Aorta (tissue), 5 donors: ENCODE results near the gene CDCA5. TPM values are rescaled to one million over a fixed set of nuclear protein-coding genes. Genes with fewer than 3 reads are reported as not detected.

Experiments
- ATAC-seq: fragments of 200-7000 bp; cut with Tn5 transposase; one replicate; pipeline ENCODE4 v1.9.1; 2022; ENCODE audit warnings: moderate library complexity; ENCODE audit not compliant: low FRiP score
- DNase-seq, 2 donors: peaks; one replicate each; pipeline ENCODE4 v3.0.0-alpha.2; 2020
- H3K27ac ChIP-seq, 2 donors: one replicate each; pipeline ENCODE4 v1.5.1; 2013; ENCODE audit warnings: low read length in 2 of 2, mild to moderate bottlenecking in 2 of 2, moderate library complexity in 2 of 2, control low read depth in 1 of 2, inconsistent platforms in 1 of 2, low read depth in 1 of 2
- H3K27me3 ChIP-seq, 2 donors: one replicate each; pipeline ENCODE4 v1.6.1; 2013; ENCODE audit warnings: control low read depth in 1 of 2, low read length in 1 of 2, mild to moderate bottlenecking in 1 of 2, moderate library complexity in 1 of 2; ENCODE audit not compliant: insufficient read depth in 2 of 2, control insufficient read depth in 1 of 2
- H3K36me3 ChIP-seq, 2 donors: one replicate each; pipeline ENCODE4 v1.6.1; 2013; ENCODE audit warnings: control low read depth in 1 of 2, low read length in 1 of 2, mild to moderate bottlenecking in 1 of 2; ENCODE audit not compliant: insufficient read depth in 2 of 2, control insufficient read depth in 1 of 2
- H3K4me1 ChIP-seq, 2 donors: one replicate each; pipeline ENCODE4 v1.6.1; 2013; ENCODE audit warnings: low read length in 2 of 2, control low read depth in 1 of 2, mild to moderate bottlenecking in 1 of 2, moderate library complexity in 1 of 2; ENCODE audit not compliant: insufficient read depth in 2 of 2, control insufficient read depth in 1 of 2
- H3K4me3 ChIP-seq, 2 donors: one replicate each; pipeline ENCODE4 v1.5.1; 2013; ENCODE audit warnings: low read length in 2 of 2, control low read depth in 1 of 2, mild to moderate bottlenecking in 1 of 2
- H3K9me3 ChIP-seq: one replicate; pipeline ENCODE4 v1.6.1; 2013; ENCODE audit warnings: mild to moderate bottlenecking, low read length; ENCODE audit not compliant: control insufficient read depth
- WGBS, 2 donors: extraction: QIAGEN DNeasy Blood & Tissue Kit; methylation state at CpG; one replicate each; pipeline ENCODE4 v1.1.7; 2013; 5-methylcytosine and 5-hydroxymethylcytosine counted together
- intact Hi-C, 2 donors: fragments of 100-400 bp; cut with DNase I; formaldehyde crosslinking; loops; one replicate each; pipeline versions ENCODE4 v1.14.2 to v1.15.0; 2022
- polyA plus RNA-seq, 2 donors: library from polyadenylated mRNA; stranded (reverse); fragments of 200-250 nt; gene quantifications; one replicate each; pipeline ENCODE4 v1.2.3, GENCODE V29; 2013
- total RNA-seq, 2 donors: library from RNA; stranded (reverse); fragmentation: NEBNext Ultra II Directional; extraction: Animal tissue kit (Norgen Biotek cat#: 25700); gene quantifications; one replicate each; pipeline ENCODE4 v1.2.1, GENCODE V29; 2021
- donor health status: healthy with polysubstance abuse.
- donor health status: Bipolar disorder and iron deficiency.
- donor health status: DM: no; HTN: no; CAD: no.
- donor health status: DM: no; HTN: no; CAD: no.
- donor health status: DM: yes; HTN: yes; CAD: no.

The CDCA5 gene
- total and polyA plus RNA-seq, 4 donors = 0.81 to 2.5 (median 1.0) TPM

DNA sequence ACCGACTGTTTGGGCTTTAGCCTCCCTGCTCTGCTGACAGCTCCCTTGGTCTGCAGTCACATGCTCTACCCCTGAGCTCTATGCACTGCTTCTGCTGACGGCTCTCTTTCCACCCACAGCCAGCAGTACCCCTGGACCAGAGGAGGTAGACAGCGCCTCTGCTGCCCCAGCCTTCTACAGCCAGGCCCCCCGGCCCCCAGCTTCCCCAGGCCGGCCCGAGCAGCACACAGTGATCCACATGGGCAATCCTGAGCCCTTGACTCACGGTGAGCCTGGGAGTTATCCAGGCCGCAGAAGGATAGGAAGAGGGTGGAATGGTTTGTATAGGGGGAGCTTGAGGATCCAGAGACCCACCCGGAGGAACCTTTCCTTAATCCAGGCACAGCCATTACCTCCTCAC lies 3.0 kb upstream of the CDCA5 start:
- Histone ChIP-seq H3K27me3 (no peaks in the 10 kb centered on the region), H3K36me3 (no peaks in the 10 kb centered on the region), H3K27ac (no peak overlapping the region), H3K4me3 (no peak overlapping the region), H3K9me3 (no peaks in the 10 kb centered on the region), H3K4me1 (no peaks in the 10 kb centered on the region)
- DNase-seq (no peak), ATAC-seq (no peak)
- intact Hi-C loops = loop anchor here in 1 of 2 donors (10.0 kb wide), 1 partner anchor 62 kb away; the partner anchor contains the start of gene SNX15
- WGBS, 2 donors = 88 to 94% methylated on average over 9 of the region's 9 CpGs

DNA sequence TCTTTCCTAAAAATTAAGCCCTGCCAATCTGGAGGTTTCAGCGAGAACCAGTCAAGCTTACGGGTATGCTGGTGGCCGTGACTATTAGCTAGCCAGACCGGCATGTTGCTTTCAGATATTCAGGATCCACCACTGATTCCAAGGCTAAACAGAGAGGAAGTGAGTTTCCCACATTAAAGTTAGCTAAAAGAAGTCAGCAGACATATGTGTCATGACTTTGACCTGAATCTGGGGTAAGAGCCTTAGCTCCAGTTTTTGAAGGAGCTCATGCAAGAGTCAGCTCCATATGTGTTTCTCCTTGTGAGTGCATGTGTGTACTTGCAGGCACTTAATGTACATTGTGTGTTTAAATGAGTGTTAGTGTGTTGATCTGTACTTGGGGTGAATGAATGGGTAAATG lies 1.6 kb upstream of the CDCA5 start:
- H3K4me1 ChIP-seq = no peaks in the 10 kb centered on the region
- 84 to 86% methylated on average over 4 of the region's 4 CpGs for WGBS, 2 donors
- intact Hi-C loops = loop anchor here in 1 of 2 donors (10.0 kb wide), 1 partner anchor 61 kb away; the partner anchor contains the start of gene SNX15
- no peaks in the 10 kb centered on the region for H3K27me3 ChIP-seq
- H3K27ac ChIP-seq = no peak overlapping the region
- no peak overlapping the region for H3K4me3 ChIP-seq
- no peaks in the 10 kb centered on the region for H3K9me3 ChIP-seq
- ATAC-seq (no peak), DNase-seq (no peak)
- H3K36me3 ChIP-seq = no peaks in the 10 kb centered on the region

GRCh38 chr11:65084598-65085375 lies 947 bp upstream of the CDCA5 start:
- Histone ChIP-seq H3K4me3 (peak overlapping the region; percentile 79 to 83), H3K36me3 (no peaks in the 10 kb centered on the region), H3K27me3 (no peaks in the 10 kb centered on the region), H3K4me1 (no peaks in the 10 kb centered on the region), H3K9me3 (no peaks in the 10 kb centered on the region), H3K27ac (peak overlapping the region in 1 of 2 donors; percentile 9)
- DNase-seq (no peak), ATAC-seq (no peak)
- 37 to 41% methylated on average over 23 of the region's 23 CpGs for WGBS, 2 donors
- intact Hi-C loops = loop anchor here (5.0 to 10.0 kb wide), 2 partner anchors 38 to 60 kb away; partner anchors contain the start of genes FAU (in 1 of the 2), MRPL49 (in 1 of the 2) and SNX15 (in 1 of the 2)

DNA sequence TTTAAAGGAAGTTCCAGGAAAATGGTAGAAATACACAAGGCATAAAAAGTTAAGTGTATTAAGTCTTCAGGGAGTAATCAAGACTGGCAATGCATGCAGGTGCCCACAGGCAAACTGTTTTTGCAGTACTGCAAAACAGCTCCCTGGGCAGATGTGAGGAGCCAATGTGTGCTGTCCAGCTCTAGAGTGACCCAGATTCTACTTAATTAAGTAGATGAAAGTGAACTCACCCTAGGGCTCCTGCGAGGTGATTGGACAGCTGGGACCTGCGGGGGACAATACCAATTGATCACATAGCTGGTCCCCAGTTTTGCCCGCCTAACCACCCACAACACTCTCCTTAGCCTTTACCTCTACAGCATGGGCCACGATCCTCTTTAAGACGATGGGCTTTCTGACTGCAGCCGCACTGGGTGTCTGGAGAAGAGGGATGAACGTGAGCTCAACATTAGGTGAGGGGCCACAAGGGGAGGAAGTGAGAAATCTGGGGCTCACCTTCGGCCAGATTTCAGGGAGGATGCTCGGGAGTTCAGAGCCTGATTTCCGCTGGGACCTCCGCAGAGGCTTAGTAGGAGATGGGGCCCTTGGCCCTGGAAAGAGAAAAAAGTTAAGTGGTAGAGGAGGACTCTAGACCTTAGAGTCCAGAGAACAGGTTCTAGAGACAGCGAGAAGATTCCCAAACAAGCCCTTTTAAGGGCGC lies 556 bp downstream of the CDCA5 start:
- 3 to 4% methylated on average over 13 of the region's 13 CpGs for WGBS, 2 donors
- DNase-seq (no peak), ATAC-seq (no peak)
- H3K27ac ChIP-seq = no peak overlapping the region
- H3K4me3 ChIP-seq = peak overlapping the region in 1 of 2 donors; percentile 14
- H3K9me3 ChIP-seq = no peaks in the 10 kb centered on the region
- no peaks in the 10 kb centered on the region for H3K27me3 ChIP-seq
- H3K4me1 ChIP-seq = no peaks in the 10 kb centered on the region
- intact Hi-C loops = loop anchor here (5.0 to 10.0 kb wide), 2 partner anchors 39 to 58 kb away; partner anchors contain the start of genes FAU (in 1 of the 2), MRPL49 (in 1 of the 2) and SNX15 (in 1 of the 2)
- no peaks in the 10 kb centered on the region for H3K36me3 ChIP-seq

DNA sequence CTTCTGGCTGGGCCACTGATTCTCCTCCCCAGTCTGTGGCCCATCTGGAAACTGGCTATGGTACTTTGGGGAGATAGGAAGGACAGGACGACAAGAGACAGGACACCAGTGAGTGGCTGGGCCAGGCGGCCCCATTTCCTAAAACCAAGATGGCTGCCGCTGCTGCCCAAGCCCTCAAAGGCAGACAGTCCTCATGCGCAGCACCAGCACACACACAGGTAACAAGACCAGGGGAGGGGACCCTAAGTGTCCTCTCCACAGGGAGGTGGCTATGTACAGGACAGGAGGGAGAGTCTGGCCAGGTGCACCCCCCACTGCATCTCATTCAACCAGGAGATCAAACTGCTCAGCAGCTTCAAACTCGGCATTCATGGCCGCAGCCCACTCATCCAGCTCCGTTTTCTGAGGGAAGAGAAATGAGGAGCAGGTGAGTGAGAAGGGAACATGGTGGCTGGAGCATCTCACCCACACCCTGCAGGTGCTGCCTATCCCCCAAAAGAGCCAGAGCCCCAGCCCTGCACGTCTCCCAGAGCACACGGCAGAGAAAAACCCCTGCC lies 5.0 kb downstream of the CDCA5 start:
- Histone ChIP-seq H3K9me3 (no peaks in the 10 kb centered on the region), H3K4me3 (no peak overlapping the region), H3K36me3 (no peaks in the 10 kb centered on the region), H3K4me1 (no peaks in the 10 kb centered on the region), H3K27me3 (no peaks in the 10 kb centered on the region), H3K27ac (no peak overlapping the region)
- intact Hi-C loops = no loop called here
- WGBS, 2 donors = 90 to 95% methylated on average over 9 of the region's 9 CpGs
- ATAC-seq (no peak), DNase-seq (no peak)

GRCh38 chr11:65078151-65078550 lies 5.7 kb downstream of the CDCA5 start:
- ATAC-seq = peak; percentile 15
- H3K4me1 ChIP-seq = no peaks in the 10 kb centered on the region
- 62 to 67% methylated on average over 3 of the region's 3 CpGs for WGBS, 2 donors

GRCh38 chr11:65077451-65077850 lies 6.4 kb downstream of the CDCA5 start:
- no peak for ATAC-seq
- intact Hi-C loops = no loop called here

More at GRCh38 chr11:65078151-65078550, 5.7 kb downstream of the CDCA5 start:
- no peak overlapping the region for H3K27ac ChIP-seq
- DNase-seq = no peak
- no peak overlapping the region for H3K4me3 ChIP-seq
- H3K9me3 ChIP-seq = no peaks in the 10 kb centered on the region
- intact Hi-C loops = no loop called here
- H3K36me3 ChIP-seq = no peaks in the 10 kb centered on the region
- no peaks in the 10 kb centered on the region for H3K27me3 ChIP-seq

DNA sequence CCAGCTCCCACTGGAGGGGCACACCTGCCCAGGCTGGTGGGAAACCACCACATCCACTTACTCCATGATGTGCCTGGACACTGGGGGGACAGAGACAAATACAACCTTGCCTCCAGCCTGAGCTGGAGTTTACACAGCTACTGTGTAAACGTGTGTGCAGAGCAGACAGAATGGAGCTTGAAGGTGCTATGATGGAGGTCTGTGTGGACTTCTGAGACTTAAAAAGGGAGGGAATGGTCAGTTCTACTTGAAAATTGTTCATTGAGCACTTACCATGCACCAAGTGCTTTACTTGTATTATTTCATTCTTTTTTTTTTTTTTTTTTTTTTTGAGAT lies 11.2 kb downstream of the CDCA5 start:
- no peak for DNase-seq
- no peak overlapping the region for H3K4me3 ChIP-seq
- no peak for ATAC-seq
- H3K27ac ChIP-seq = no peak overlapping the region
- H3K27me3 ChIP-seq = no peaks in the 10 kb centered on the region
- WGBS, 2 donors = 56 to 71% methylated on average over 1 of the region's 1 CpG
- H3K36me3 ChIP-seq = no peaks in the 10 kb centered on the region
- H3K4me1 ChIP-seq = no peaks in the 10 kb centered on the region
- intact Hi-C loops = no loop called here
- H3K9me3 ChIP-seq = no peaks in the 10 kb centered on the region

More at GRCh38 chr11:65077451-65077850, 6.4 kb downstream of the CDCA5 start:
- WGBS, 2 donors = 80 to 85% methylated on average over 4 of the region's 4 CpGs
- Histone ChIP-seq H3K4me3 (no peak overlapping the region), H3K27me3 (no peaks in the 10 kb centered on the region), H3K27ac (no peak overlapping the region), H3K4me1 (no peaks in the 10 kb centered on the region), H3K9me3 (no peaks in the 10 kb centered on the region), H3K36me3 (no peaks in the 10 kb centered on the region)
- DNase-seq = no peak
